ENCODE results near the gene SEMA4C.

DNA sequence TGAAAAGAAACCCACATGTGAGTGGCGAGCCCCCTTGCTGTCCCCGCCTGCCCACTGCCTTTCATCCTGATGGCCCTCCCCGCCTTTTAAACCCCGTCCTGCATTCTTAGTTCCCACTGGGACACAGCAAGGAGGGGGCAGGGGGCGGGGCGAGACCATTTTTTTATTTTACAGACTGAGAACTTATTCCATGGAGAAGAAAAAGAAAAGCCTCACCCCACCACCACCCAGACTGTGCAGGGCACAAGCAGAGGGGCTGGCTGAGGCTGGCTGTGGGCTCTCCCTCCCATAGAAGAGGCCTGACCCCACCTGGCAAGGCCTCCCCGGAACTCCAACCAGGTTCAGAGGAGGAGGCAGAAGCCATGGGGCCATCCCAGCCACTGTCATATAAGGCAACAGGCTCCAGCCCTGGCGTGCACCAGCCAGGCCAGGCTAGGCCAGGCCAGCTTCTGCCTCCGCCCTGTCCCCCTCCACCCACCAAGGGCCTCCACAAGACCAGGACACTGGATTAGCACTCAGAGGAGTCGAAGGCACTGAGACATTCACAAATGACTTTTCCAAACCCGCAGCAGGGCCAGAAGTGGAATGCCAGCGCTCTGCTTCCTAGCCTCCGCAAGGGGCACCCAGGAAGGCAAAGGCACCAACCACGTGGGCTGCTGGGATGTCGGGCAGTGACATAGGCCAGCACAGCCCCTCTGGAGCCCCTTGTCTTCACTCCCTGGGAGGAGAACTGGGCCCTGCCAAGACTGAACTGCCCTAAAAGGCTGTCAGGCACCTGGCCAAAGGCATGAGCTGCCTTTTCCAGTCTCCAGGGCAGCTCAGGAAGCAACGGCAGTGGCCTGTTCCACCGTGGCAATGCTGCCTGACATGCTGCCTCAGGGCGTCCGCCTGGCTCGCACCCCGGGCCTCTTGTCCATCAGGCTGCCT, 37.5 kb upstream of the SEMA4C start:
- TF ChIP-seq POLR2AphosphoS5 (IDR thresholded peaks at IDR 0.05; ENCODE audit: borderline replicate concordance, low read depth, low read length) (no peak), EZH2 (IDR thresholded peaks at IDR 0.05) (no peak)

Data from SK-N-MC (cell line).